ENCODE results near the gene TOLLIP. TPM values are rescaled to one million over a fixed set of nuclear protein-coding genes. Genes with fewer than 3 reads are reported as not detected.

Gene TOLLIP
- total RNA-seq, 1 donor from 2014 or later, result 71.1 TPM

- Histone ChIP-seq H3K4me3 (no peak overlapping the region), H3K9me3 (no peaks in the 10 kb centered on the region), H3K4me1 (no peaks in the 10 kb centered on the region), H3K27ac (no peak overlapping the region), H3K27me3 (no peaks in the 10 kb centered on the region), H3K36me3 (no peaks in the 10 kb centered on the region)
- TF ChIP-seq CTCF (IDR thresholded peaks at IDR 0.05), result no peak
- DNase-seq (peak; percentile 60), ATAC-seq (no peak)
- intact Hi-C loops (cut with DNase I), result no loop called here
Measured at GRCh38 chr11:1234054-1234720, 75.2 kb downstream of the TOLLIP start.

GRCh38 chr11:1233351-1234053, 75.9 kb downstream of the TOLLIP start:
- Histone ChIP-seq H3K27me3 (no peaks in the 10 kb centered on the region), H3K27ac (no peak overlapping the region), H3K4me3 (no peak overlapping the region), H3K4me1 (no peaks in the 10 kb centered on the region), H3K9me3 (no peaks in the 10 kb centered on the region), H3K36me3 (no peaks in the 10 kb centered on the region)
- TF ChIP-seq CTCF (IDR thresholded peaks at IDR 0.05), result no peak
- DNase-seq (peak; percentile 42), ATAC-seq (no peak)
- intact Hi-C loops (cut with DNase I), result no loop called here

- ATAC-seq, result no peak
- H3K4me1 ChIP-seq, result no peaks in the 10 kb centered on the region
- H3K9me3 ChIP-seq, result no peaks in the 10 kb centered on the region
- DNase-seq, result peak; percentile 60
- intact Hi-C loops (cut with DNase I), result no loop called here
- no peak overlapping the region for H3K4me3 ChIP-seq
- H3K27ac ChIP-seq, result no peak overlapping the region
- H3K36me3 ChIP-seq, result no peaks in the 10 kb centered on the region
- no peak for TF ChIP-seq CTCF (IDR thresholded peaks at IDR 0.05)
- H3K27me3 ChIP-seq, result no peaks in the 10 kb centered on the region
Measured at GRCh38 chr11:1232883-1233321, 76.5 kb downstream of the TOLLIP start.

GRCh38 chr11:1232021-1232882, 77.2 kb downstream of the TOLLIP start:
- ATAC-seq (no peak), DNase-seq (peak; percentile 60)
- intact Hi-C loops (cut with DNase I), result no loop called here
- no peak overlapping the region for H3K27ac ChIP-seq
- H3K27me3 ChIP-seq, result no peaks in the 10 kb centered on the region
- no peaks in the 10 kb centered on the region for H3K4me1 ChIP-seq
- no peaks in the 10 kb centered on the region for H3K36me3 ChIP-seq
- TF ChIP-seq CTCF (IDR thresholded peaks at IDR 0.05), result no peak
- H3K9me3 ChIP-seq, result no peaks in the 10 kb centered on the region
- no peak overlapping the region for H3K4me3 ChIP-seq

- H3K4me1 ChIP-seq, result no peaks in the 10 kb centered on the region
Measured at GRCh38 chr11:1231396-1232020, 77.9 kb downstream of the TOLLIP start.

More at GRCh38 chr11:1231396-1232020, 77.9 kb downstream of the TOLLIP start:
- DNase-seq (peak; percentile 60), ATAC-seq (no peak)
- Histone ChIP-seq H3K36me3 (no peaks in the 10 kb centered on the region), H3K9me3 (no peaks in the 10 kb centered on the region), H3K27ac (no peak overlapping the region), H3K4me3 (no peak overlapping the region), H3K27me3 (no peaks in the 10 kb centered on the region)
- TF ChIP-seq CTCF (IDR thresholded peaks at IDR 0.05), result no peak
- intact Hi-C loops (cut with DNase I), result no loop called here

Measured in upper lobe of right lung (tissue), 1 donor.